H9 (cell line): ENCODE data around the gene LCP1. TPM values are rescaled to one million over a fixed set of nuclear protein-coding genes. Genes with fewer than 3 reads are reported as not detected.

ENCODE experiments used
- DNase-seq: peaks from one replicate; pipeline ENCODE4 v3.0.0-alpha.2; 2017
- H2AFZ ChIP-seq: one replicate; pipeline ENCODE4 v1.6.1; 2013; ENCODE audit warnings: mild to moderate bottlenecking, low read length, control low read depth, moderate library complexity
- H2AK5ac ChIP-seq: 2 replicates; pipeline ENCODE4 v1.6.1; 2013; ENCODE audit warnings: low read length, control low read depth, mixed read lengths; ENCODE audit not compliant: insufficient read length
- H2BK120ac ChIP-seq: one replicate; pipeline ENCODE4 v1.6.1; 2013; ENCODE audit warnings: low read depth, mild to moderate bottlenecking, low read length, control low read depth, inconsistent platforms; ENCODE audit not compliant: poor library complexity, severe bottlenecking
- H2BK12ac ChIP-seq: 2 replicates; pipeline ENCODE4 v1.6.1; 2013; ENCODE audit warnings: low read length, control low read depth, mixed read lengths, low read depth; ENCODE audit not compliant: insufficient read length
- H2BK15ac ChIP-seq: 2 replicates; pipeline ENCODE4 v1.6.1; 2013; ENCODE audit warnings: low read depth, low read length, control low read depth
- H2BK20ac ChIP-seq: one replicate; pipeline ENCODE4 v1.6.1; 2013; ENCODE audit warnings: low read depth, mild to moderate bottlenecking, low read length, control low read depth, inconsistent platforms; ENCODE audit not compliant: poor library complexity, severe bottlenecking
- H2BK5ac ChIP-seq: 2 replicates; pipeline ENCODE4 v1.6.1; 2013; ENCODE audit warnings: low read length, control low read depth, mixed read lengths; ENCODE audit not compliant: insufficient read length
- H3K14ac ChIP-seq: 2 replicates; pipeline ENCODE4 v1.6.1; 2013; ENCODE audit warnings: low read length, control low read depth; ENCODE audit not compliant: insufficient read depth
- H3K18ac ChIP-seq: 2 replicates; pipeline ENCODE4 v1.6.1; 2013; ENCODE audit warnings: low read depth, mild to moderate bottlenecking, mixed read lengths, low read length, control low read depth; ENCODE audit not compliant: insufficient read length
- H3K23ac ChIP-seq: 2 replicates; pipeline ENCODE4 v1.6.1; 2013; ENCODE audit warnings: low read length, control low read depth, mixed read lengths, low read depth; ENCODE audit not compliant: insufficient read length
- H3K23me2 ChIP-seq: 2 replicates; pipeline ENCODE4 v1.6.1; 2013; ENCODE audit warnings: low read depth, mild to moderate bottlenecking, mixed read lengths, low read length, control low read depth; ENCODE audit not compliant: insufficient read length, poor library complexity, severe bottlenecking
- H3K27ac ChIP-seq: 2 replicates; pipeline ENCODE4 v1.5.1; 2013; ENCODE audit warnings: low read length, control low read depth, mixed read lengths, low read depth; ENCODE audit not compliant: insufficient read length
- H3K27me3 ChIP-seq: 2 replicates; pipeline ENCODE4 v1.6.1; 2013; ENCODE audit warnings: low read length, control low read depth, inconsistent platforms; ENCODE audit not compliant: insufficient read depth
- H3K4ac ChIP-seq: 2 replicates; pipeline ENCODE4 v1.6.1; 2013; ENCODE audit warnings: low read depth, mild to moderate bottlenecking, control low read depth, inconsistent platforms, low read length, moderate library complexity
- H3K4me1 ChIP-seq: 2 replicates; pipeline ENCODE4 v1.6.1; 2013; ENCODE audit warnings: low read length, control low read depth, inconsistent platforms; ENCODE audit not compliant: insufficient read depth
- H3K4me2 ChIP-seq: 2 replicates; pipeline ENCODE4 v1.6.1; 2013; ENCODE audit warnings: low read length, control low read depth, mixed read lengths; ENCODE audit not compliant: insufficient read length, insufficient read depth
- H3K56ac ChIP-seq: 2 replicates; pipeline ENCODE4 v1.6.1; 2013; ENCODE audit warnings: low read depth, mild to moderate bottlenecking, mixed read lengths, low read length, control low read depth; ENCODE audit not compliant: insufficient read length
- H3K79me1 ChIP-seq: 2 replicates; pipeline ENCODE4 v1.6.1; 2013; ENCODE audit warnings: low read depth, mild to moderate bottlenecking, moderate library complexity, low read length, control low read depth, inconsistent platforms; ENCODE audit not compliant: insufficient read depth, poor library complexity, severe bottlenecking
- H3K79me2 ChIP-seq: 2 replicates; pipeline ENCODE4 v1.6.1; 2013; ENCODE audit warnings: low read length, control low read depth, inconsistent platforms; ENCODE audit not compliant: insufficient read depth
- H3K9ac ChIP-seq: 2 replicates; pipeline ENCODE4 v1.6.1; 2013; ENCODE audit warnings: low read length, control low read depth, mixed read lengths; ENCODE audit not compliant: insufficient read length; ENCODE audit errors: extremely low read depth
- H3K9me3 ChIP-seq: one replicate; pipeline ENCODE4 v1.6.1; 2013; ENCODE audit warnings: low read depth, low read length, inconsistent platforms; ENCODE audit not compliant: control insufficient read depth
- H3T11ph ChIP-seq: one replicate; pipeline ENCODE4 v1.6.1; 2013; ENCODE audit warnings: mild to moderate bottlenecking, low read length, control low read depth, inconsistent platforms
- H4K20me1 ChIP-seq: one replicate; pipeline ENCODE4 v1.6.1; 2013; ENCODE audit not compliant: control insufficient read depth, insufficient read length, insufficient read depth
- H4K5ac ChIP-seq: 2 replicates; pipeline ENCODE4 v1.6.1; 2013; ENCODE audit warnings: low read depth, mild to moderate bottlenecking, mixed read lengths, low read length, control low read depth; ENCODE audit not compliant: insufficient read length
- H4K8ac ChIP-seq: replicated peaks from 2 replicates; pipeline ENCODE4 v1.6.1; 2013; ENCODE audit warnings: low read length, control low read depth, mixed read lengths, low read depth; ENCODE audit not compliant: insufficient read length
- H4K91ac ChIP-seq: 2 replicates; pipeline ENCODE4 v1.6.1; 2013; ENCODE audit warnings: low read depth, mild to moderate bottlenecking, moderate library complexity, mixed read lengths, low read length, control low read depth; ENCODE audit not compliant: insufficient read length
- H3K27ac Mint-ChIP-seq, 3 experiments: 2 replicates in 2 of 3; 3 replicates in 1 of 3; pipeline ENCODE4 v1.8.0; 2020 to 2021; ENCODE audit warnings: mixed read lengths in 3 of 3, mild to moderate bottlenecking in 1 of 3, moderate library complexity in 1 of 3
- H3K27me3 Mint-ChIP-seq: 2 replicates; pipeline ENCODE4 v1.8.0; 2021; ENCODE audit warnings: low read depth, mild to moderate bottlenecking, moderate library complexity, mixed read lengths
- H3K36me3 Mint-ChIP-seq, 3 experiments: 2 replicates in 2 of 3; 3 replicates in 1 of 3; pipeline ENCODE4 v1.8.0; 2020 to 2021; ENCODE audit warnings: low read depth in 3 of 3, mixed read lengths in 3 of 3; ENCODE audit not compliant: insufficient read depth in 1 of 3
- H3K4me1 Mint-ChIP-seq, 2 experiments: 2 replicates each; pipeline ENCODE4 v1.8.0; 2020; ENCODE audit warnings: mixed read lengths in 2 of 2
- H3K4me3 Mint-ChIP-seq, 2 experiments: 2 replicates in 1 of 2; 3 replicates in 1 of 2; pipeline ENCODE4 v1.8.0; 2020 to 2021; ENCODE audit warnings: mild to moderate bottlenecking in 2 of 2, mixed read lengths in 2 of 2, moderate library complexity in 1 of 2
- H3K9me3 Mint-ChIP-seq, 2 experiments: 2 replicates in 1 of 2; 3 replicates in 1 of 2; pipeline ENCODE4 v1.8.0; 2020; ENCODE audit warnings: mild to moderate bottlenecking in 2 of 2, mixed read lengths in 2 of 2, moderate library complexity in 1 of 2
- CTCF ChIP-seq: fragments of 200-600 bp; sonication (generic); conservative IDR thresholded peaks from 3 replicates; pipeline ENCODE4 v1.8.0; 2021; ENCODE audit warnings: antibody characterized with exemption, mild to moderate bottlenecking
- WGBS: extraction: QIAGEN DNeasy Blood & Tissue Kit; methylation state at CpG from one replicate; pipeline ENCODE4 v1.1.7; 2013; ENCODE audit warnings: missing lambda C conversion rate, low lambda C conversion rate, mixed read lengths; ENCODE audit not compliant: insufficient read length; ENCODE audit errors: extremely low coverage; 5-methylcytosine and 5-hydroxymethylcytosine counted together
- total RNA-seq: library from RNA; stranded (reverse); gene quantifications from 2 replicates; pipeline ENCODE4 v1.2.1, GENCODE V29; 2021

The LCP1 gene
- total RNA-seq, 1 experiment from 2014 or later: 0.81 TPM

GRCh38 chr13:46097015-46097414, 85.0 kb downstream of the LCP1 start:
- no peak overlapping the region for H3K18ac ChIP-seq
- H3K79me2 ChIP-seq: no peaks in the 10 kb centered on the region
- no peak overlapping the region for H2BK15ac ChIP-seq
- H3K27ac ChIP-seq: no peak overlapping the region
- H2AK5ac ChIP-seq: no peak overlapping the region
- Mint-ChIP-seq H3K27ac (no peak overlapping the region), H3K27me3 (peaks cover 1% of the 10 kb centered on the region; the same call in 1 of the 2 replicates), H3K4me1 (peaks cover 1 to 4% of the 10 kb centered on the region in 2 experiments; a peak in 1 of 4 replicates), H3K9me3 (no peaks in the 10 kb centered on the region), H3K36me3 (no peaks in the 10 kb centered on the region), H3K4me3 (no peak overlapping the region)
- H3K27me3 ChIP-seq: no peaks in the 10 kb centered on the region
- H2BK120ac ChIP-seq: no peak overlapping the region
- no peak overlapping the region for H2BK12ac ChIP-seq
- no peak overlapping the region for H2BK5ac ChIP-seq
- TF ChIP-seq CTCF: no peak
- H2AFZ ChIP-seq: no peak overlapping the region
- H3K23me2 ChIP-seq: no peaks in the 10 kb centered on the region
- no peak overlapping the region for H4K5ac ChIP-seq
- no peak overlapping the region for H4K91ac ChIP-seq
- H3K23ac ChIP-seq: no peak overlapping the region
- no peaks in the 10 kb centered on the region for H3K79me1 ChIP-seq
- H3K4ac ChIP-seq: no peak overlapping the region
- H2BK20ac ChIP-seq: no peak overlapping the region
- H3T11ph ChIP-seq: no peak overlapping the region
- H3K4me2 ChIP-seq: no peak overlapping the region
- H3K14ac ChIP-seq: no peak overlapping the region
- H3K9me3 ChIP-seq: no peaks in the 10 kb centered on the region
- no peaks in the 10 kb centered on the region; the same call in 1 of the 2 replicates for H3K4me1 ChIP-seq
- no peak overlapping the region for H3K56ac ChIP-seq
- no CpG with 5 or more reads among the region's 3 CpGs for WGBS
- H4K8ac ChIP-seq: no peak overlapping the region
- H4K20me1 ChIP-seq: no peaks in the 10 kb centered on the region
- no peak for DNase-seq
- H3K9ac ChIP-seq: no peak overlapping the region
